ENCODE data around the gene NMNAT2. TPM values are rescaled to one million over a fixed set of nuclear protein-coding genes. Genes with fewer than 3 reads are reported as not detected.

Gene NMNAT2
- total RNA-seq, 1 experiment from 2014 or later: 11.4 TPM

DNA sequence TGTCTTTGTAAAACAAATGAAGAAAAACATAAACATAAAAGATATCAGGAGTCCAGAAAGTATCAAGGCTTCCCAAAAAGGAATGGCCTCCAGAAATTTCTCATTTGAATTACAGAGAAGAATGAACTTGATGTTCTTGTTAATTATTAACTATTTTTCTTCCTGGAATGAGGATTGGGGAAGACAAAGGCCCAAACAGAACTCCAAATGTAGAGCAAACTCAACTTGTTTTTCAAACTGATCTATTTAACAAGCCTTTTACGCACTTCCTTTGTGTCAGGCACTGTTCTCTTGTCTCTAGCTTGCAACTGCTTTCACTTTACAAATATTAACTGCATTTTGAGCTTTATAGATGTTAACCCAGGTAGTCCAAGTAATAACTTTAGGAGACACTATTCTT lies 186.6 kb downstream of the NMNAT2 start:
- Mint-ChIP-seq H3K4me3 (no peak overlapping the region), H3K36me3 (ENCODE audit: insufficient read depth in 1 of 3, low read depth in 3 of 3) (no peaks in the 10 kb centered on the region; a peak in 1 of 7 replicates), H3K9me3 (no peaks in the 10 kb centered on the region), H3K27ac (no peak overlapping the region), H3K27me3 (ENCODE audit: low read depth) (no peaks in the 10 kb centered on the region), H3K4me1 (peaks cover 37 to 47% of the 10 kb centered on the region in 2 experiments)
- H3K4ac ChIP-seq (ENCODE audit: low read depth, low read length): no peak overlapping the region
- no peak overlapping the region for H2AK5ac ChIP-seq (ENCODE audit: insufficient read length, low read length)
- peaks cover 21% of the 10 kb centered on the region; the same call in 1 of the 2 replicates for H3K4me1 ChIP-seq (ENCODE audit: insufficient read depth, low read length)
- peaks cover 7% of the 10 kb centered on the region for H3K23me2 ChIP-seq (ENCODE audit: insufficient read length, low read depth, low read length, poor library complexity, severe bottlenecking)
- no peak overlapping the region for H4K91ac ChIP-seq (ENCODE audit: insufficient read length, low read depth, low read length)
- H2BK20ac ChIP-seq (ENCODE audit: low read depth, low read length, poor library complexity, severe bottlenecking): no peak overlapping the region
- H3T11ph ChIP-seq (ENCODE audit: low read length): no peak overlapping the region
- H4K5ac ChIP-seq (ENCODE audit: insufficient read length, low read depth, low read length): no peak overlapping the region
- H3K27me3 ChIP-seq (ENCODE audit: insufficient read depth, low read length): no peaks in the 10 kb centered on the region
- no peak overlapping the region for H2BK5ac ChIP-seq (ENCODE audit: insufficient read length, low read length)
- H3K79me1 ChIP-seq (ENCODE audit: insufficient read depth, low read depth, low read length, poor library complexity, severe bottlenecking): no peaks in the 10 kb centered on the region
- H3K18ac ChIP-seq (ENCODE audit: insufficient read length, low read depth, low read length): no peak overlapping the region
- no peak for TF ChIP-seq CTCF (conservative IDR thresholded peaks at IDR 0.05)
- H4K20me1 ChIP-seq (ENCODE audit: control insufficient read depth, insufficient read depth, insufficient read length): no peaks in the 10 kb centered on the region
- no peak overlapping the region for H3K23ac ChIP-seq (ENCODE audit: insufficient read length, low read depth, low read length)
- no peak overlapping the region for H3K4me2 ChIP-seq (ENCODE audit: insufficient read depth, insufficient read length, low read length)
- no peaks in the 10 kb centered on the region for H3K79me2 ChIP-seq (ENCODE audit: insufficient read depth, low read length)
- H3K9me3 ChIP-seq (ENCODE audit: control insufficient read depth, low read depth, low read length): no peaks in the 10 kb centered on the region
- WGBS (ENCODE audit: extremely low coverage, insufficient read length, low lambda C conversion rate): no CpG with 5 or more reads among the region's 1 CpG
- H4K8ac ChIP-seq (replicated peaks; ENCODE audit: insufficient read length, low read depth, low read length): no peak overlapping the region
- no peak overlapping the region for H2BK120ac ChIP-seq (ENCODE audit: low read depth, low read length, poor library complexity, severe bottlenecking)
- H2AFZ ChIP-seq (ENCODE audit: low read length): no peak overlapping the region
- H2BK15ac ChIP-seq (ENCODE audit: low read depth, low read length): no peak overlapping the region
- no peak overlapping the region for H3K14ac ChIP-seq (ENCODE audit: insufficient read depth, low read length)
- H3K9ac ChIP-seq (ENCODE audit: extremely low read depth, insufficient read length, low read length): no peak overlapping the region
- no peak overlapping the region for H3K56ac ChIP-seq (ENCODE audit: insufficient read length, low read depth, low read length)
- H3K27ac ChIP-seq (ENCODE audit: insufficient read length, low read depth, low read length): no peak overlapping the region
- no peak overlapping the region for H2BK12ac ChIP-seq (ENCODE audit: insufficient read length, low read depth, low read length)
- no peak for DNase-seq
